GM23248 (cell line): ENCODE data around the gene CEP63.

Source experiments
- EZH2 ChIP-seq: fragments of 200-600 bp; sonication (generic); IDR thresholded peaks from 2 replicates; pipeline ENCODE4 v1.6.1; 2018; ENCODE audit warnings: antibody characterized with exemption, mild to moderate bottlenecking; ENCODE audit not compliant: insufficient read depth, poor library complexity, severe bottlenecking
- EZH2phosphoT487 ChIP-seq: fragments of 200-600 bp; sonication (generic); IDR thresholded peaks from 2 replicates; pipeline ENCODE4 v1.6.1; 2018; ENCODE audit warnings: antibody characterized with exemption, moderate library complexity, mild to moderate bottlenecking, low read depth; ENCODE audit not compliant: insufficient read depth

DNA sequence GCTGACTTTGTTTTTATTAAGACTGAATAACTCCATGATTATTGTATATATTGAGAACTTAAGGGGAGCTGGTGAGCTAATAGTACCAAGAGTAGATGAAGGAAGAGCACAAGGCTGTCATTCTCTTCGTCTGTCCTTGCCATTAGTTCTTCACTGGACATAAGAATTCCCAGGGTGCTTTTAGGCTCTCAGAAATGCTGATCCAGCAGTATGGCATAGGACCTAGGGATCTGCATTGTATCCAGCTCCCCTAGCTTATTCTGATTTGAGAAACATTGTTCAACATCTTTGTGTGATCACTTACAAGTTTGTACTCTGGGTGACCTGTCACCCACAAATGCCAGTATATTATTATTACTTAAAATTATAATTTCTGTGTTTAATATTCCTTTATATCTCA lies 47.6 kb downstream of the CEP63 start:
- TF ChIP-seq EZH2 (no peak), EZH2phosphoT487 (no peak)
